HL-60 (cell line): Measurements from ENCODE around the gene FAM120AOS.

Experiments
- CTCF ChIP-seq: IDR thresholded peaks from one replicate; pipeline ENCODE4 v1.5.1; 2011; ENCODE audit warnings: low read length, control low read depth, inconsistent platforms; ENCODE audit not compliant: insufficient read depth
- GABPA ChIP-seq: IDR thresholded peaks from 2 replicates; pipeline ENCODE4 v1.6.1; 2012; ENCODE audit warnings: low read depth

GRCh38 chr9:93470391-93470790, 17.0 kb upstream of the FAM120AOS start:
- TF ChIP-seq GABPA: no peak
- no peak for TF ChIP-seq CTCF
